ENCODE results near the gene ZNF672. TPM values are rescaled to one million over a fixed set of nuclear protein-coding genes. Genes with fewer than 3 reads are reported as not detected.
A peak's percentile ranks its signal among the peaks of the same experiment; 100 is the strongest.
"Not testable (repeated sequence)": the region's sequence is repeated elsewhere in the genome, so short reads cannot be mapped to it uniquely, and the experiment has no call there.

ZNF672 gene
- polyA plus RNA-seq, 1 donor, result 22.4 TPM

DNA sequence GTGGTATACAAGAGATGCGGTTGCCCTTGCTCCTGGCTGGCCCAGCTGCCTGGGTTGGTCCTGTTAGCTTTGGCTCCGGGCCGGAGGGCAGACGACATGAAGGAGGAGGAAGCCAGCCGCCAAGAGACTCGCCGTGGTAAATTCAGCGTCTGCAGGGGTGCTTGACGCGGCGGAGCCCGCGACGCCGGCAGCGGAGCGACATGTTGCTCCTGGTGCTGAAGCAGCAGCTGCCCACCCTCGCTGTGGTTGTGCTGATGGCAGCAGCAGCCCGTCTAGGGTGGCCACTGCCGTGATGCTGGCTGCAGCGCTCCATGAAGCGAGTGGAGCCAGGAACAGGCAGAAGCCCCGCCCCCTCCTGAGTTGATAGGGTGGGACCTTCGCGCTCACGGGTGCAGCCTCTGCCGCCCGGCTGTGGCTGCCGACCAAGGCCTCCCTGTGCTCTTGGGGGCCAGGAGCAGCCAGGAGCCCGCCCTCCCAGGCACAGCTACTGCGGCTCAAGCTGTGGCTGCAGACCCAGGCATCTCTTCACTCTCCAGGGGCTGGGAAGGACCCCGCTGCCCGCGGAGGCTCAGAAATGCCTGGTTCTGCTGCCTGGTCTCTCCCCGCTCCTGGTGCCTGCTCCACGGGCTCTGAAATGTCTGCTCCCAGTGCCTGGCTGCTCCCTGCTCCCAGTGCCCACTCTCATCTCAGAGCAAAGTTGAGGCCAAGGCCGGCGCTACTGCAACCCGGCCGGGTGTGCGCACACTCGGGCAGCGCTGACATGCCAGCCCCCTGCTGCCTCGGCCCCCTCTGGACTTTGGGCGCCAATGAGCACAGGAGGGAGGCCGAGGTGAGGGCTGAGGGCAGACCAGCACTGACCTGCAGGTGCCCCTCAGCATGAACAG is 25.2 kb downstream of the ZNF672 start:
- Histone ChIP-seq H3K27ac (ENCODE audit: low read length) (peak overlapping the region; percentile 63), H3K4me1 (ENCODE audit: control insufficient read depth, insufficient read depth, low read length) (peaks cover 18% of the 10 kb centered on the region), H3K36me3 (ENCODE audit: control insufficient read depth, insufficient read depth, low read length) (no peaks in the 10 kb centered on the region), H3K9me3 (ENCODE audit: control insufficient read depth, low read depth, low read length) (no peaks in the 10 kb centered on the region), H3K27me3 (ENCODE audit: control insufficient read depth, insufficient read depth, low read length) (no peaks in the 10 kb centered on the region), H3K4me3 (ENCODE audit: low read length) (peak overlapping the region; percentile 56)
- peak; percentile 79 to 88 for DNase-seq
- WGBS (ENCODE audit: insufficient coverage, low lambda C conversion rate), result no CpG with 5 or more reads among the region's 46 CpGs

- DNase-seq, result no peak
- WGBS (ENCODE audit: insufficient coverage, low lambda C conversion rate), result 100% methylated on average over 1 of the region's 3 CpGs
- H3K27me3 ChIP-seq (ENCODE audit: control insufficient read depth, insufficient read depth, low read length), result no peaks in the 10 kb centered on the region
- no peaks in the 10 kb centered on the region for H3K9me3 ChIP-seq (ENCODE audit: control insufficient read depth, low read depth, low read length)
- H3K27ac ChIP-seq (ENCODE audit: low read length), result peak overlapping the region; percentile 97
- H3K36me3 ChIP-seq (ENCODE audit: control insufficient read depth, insufficient read depth, low read length), result no peaks in the 10 kb centered on the region
- peaks cover 5% of the 10 kb centered on the region for H3K4me1 ChIP-seq (ENCODE audit: control insufficient read depth, insufficient read depth, low read length)
- H3K4me3 ChIP-seq (ENCODE audit: low read length), result peak overlapping the region; percentile 78
Measured at GRCh38 chr1:248871837-248872401, 33.9 kb downstream of the ZNF672 start.

DNA sequence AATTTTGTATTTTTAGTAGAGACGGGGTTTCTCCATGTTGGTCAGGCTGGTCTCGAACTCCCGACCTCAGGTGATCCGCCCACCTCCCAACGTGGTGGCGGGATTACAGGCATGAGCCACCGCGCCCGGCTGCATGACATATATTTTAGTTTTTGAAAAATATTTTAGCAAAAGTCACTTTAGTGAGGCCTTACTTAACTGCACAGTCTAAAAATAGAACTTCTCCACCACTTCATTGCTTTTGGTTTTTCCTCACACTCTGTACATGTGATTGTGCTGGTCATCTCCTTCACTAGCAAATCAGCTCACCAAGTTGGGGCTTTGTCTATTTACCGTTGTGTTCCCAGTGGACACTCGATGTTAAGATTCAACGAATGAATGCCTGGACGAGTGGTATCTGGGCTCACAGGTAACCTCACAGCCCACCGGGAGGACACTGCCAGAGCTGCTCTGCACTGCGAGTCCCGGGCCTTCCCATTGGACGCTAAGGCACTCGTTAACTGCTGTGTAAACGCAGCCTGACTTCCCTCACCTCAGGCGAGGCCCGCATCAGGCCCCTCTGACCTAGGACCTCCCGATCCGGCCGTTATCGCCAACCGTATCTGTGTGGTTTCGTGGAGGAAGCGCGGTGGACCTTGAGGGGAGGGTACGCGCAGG is 34.9 kb downstream of the ZNF672 start:
- no peaks in the 10 kb centered on the region for H3K36me3 ChIP-seq (ENCODE audit: control insufficient read depth, insufficient read depth, low read length)
- peak; percentile 56 to 87 for DNase-seq
- 0% methylated on average over 3 of the region's 31 CpGs for WGBS (ENCODE audit: insufficient coverage, low lambda C conversion rate)
- H3K27ac ChIP-seq (ENCODE audit: low read length), result peak overlapping the region; percentile 97
- H3K27me3 ChIP-seq (ENCODE audit: control insufficient read depth, insufficient read depth, low read length), result no peaks in the 10 kb centered on the region
- no peaks in the 10 kb centered on the region for H3K9me3 ChIP-seq (ENCODE audit: control insufficient read depth, low read depth, low read length)
- H3K4me1 ChIP-seq (ENCODE audit: control insufficient read depth, insufficient read depth, low read length), result peaks cover 5% of the 10 kb centered on the region
- peak overlapping the region; percentile 78 for H3K4me3 ChIP-seq (ENCODE audit: low read length)

GRCh38 chr1:248873409-248873992 is 35.5 kb downstream of the ZNF672 start:
- Histone ChIP-seq H3K27ac (ENCODE audit: low read length) (peak overlapping the region; percentile 97), H3K27me3 (ENCODE audit: control insufficient read depth, insufficient read depth, low read length) (no peaks in the 10 kb centered on the region), H3K4me3 (ENCODE audit: low read length) (peak overlapping the region; percentile 78), H3K4me1 (ENCODE audit: control insufficient read depth, insufficient read depth, low read length) (peaks cover 5% of the 10 kb centered on the region), H3K9me3 (ENCODE audit: control insufficient read depth, low read depth, low read length) (no peaks in the 10 kb centered on the region), H3K36me3 (ENCODE audit: control insufficient read depth, insufficient read depth, low read length) (no peaks in the 10 kb centered on the region)
- 0% methylated on average over 2 of the region's 41 CpGs for WGBS (ENCODE audit: insufficient coverage, low lambda C conversion rate)
- peak; percentile 96 to 97 for DNase-seq

DNA sequence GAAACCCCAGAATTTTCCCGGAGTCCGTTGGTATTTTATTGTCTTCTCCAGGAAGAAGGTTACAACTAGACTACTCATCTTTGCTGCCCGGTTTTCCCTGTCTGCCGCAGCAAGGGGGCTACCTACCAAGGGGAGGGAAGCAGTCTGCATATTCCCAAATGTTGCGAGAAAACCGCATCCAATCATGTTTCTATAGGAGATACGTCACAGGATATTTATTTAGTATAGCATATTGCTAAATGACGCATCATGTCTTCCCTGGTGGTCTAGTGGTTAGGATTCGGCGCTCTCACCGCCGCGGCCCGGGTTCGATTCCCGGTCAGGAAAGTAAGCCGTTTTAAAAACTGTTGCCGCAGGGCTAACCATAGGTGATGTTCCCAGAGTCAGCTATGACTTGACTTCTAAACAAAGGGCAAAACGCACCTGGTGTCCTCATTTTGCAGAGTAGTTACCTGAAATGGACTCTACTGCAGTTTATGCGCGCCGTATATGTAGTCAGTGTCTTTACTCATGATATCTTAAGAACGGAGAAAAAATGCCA is 36.0 kb downstream of the ZNF672 start:
- Histone ChIP-seq H3K27ac (ENCODE audit: low read length) (peak overlapping the region; percentile 97), H3K4me3 (ENCODE audit: low read length) (peak overlapping the region; percentile 78), H3K4me1 (ENCODE audit: control insufficient read depth, insufficient read depth, low read length) (peaks cover 5% of the 10 kb centered on the region), H3K9me3 (ENCODE audit: control insufficient read depth, low read depth, low read length) (no peaks in the 10 kb centered on the region), H3K36me3 (ENCODE audit: control insufficient read depth, insufficient read depth, low read length) (no peaks in the 10 kb centered on the region), H3K27me3 (ENCODE audit: control insufficient read depth, insufficient read depth, low read length) (no peaks in the 10 kb centered on the region)
- DNase-seq, result peak; percentile 84 to 94
- 0% methylated on average over 3 of the region's 23 CpGs for WGBS (ENCODE audit: insufficient coverage, low lambda C conversion rate)

DNA sequence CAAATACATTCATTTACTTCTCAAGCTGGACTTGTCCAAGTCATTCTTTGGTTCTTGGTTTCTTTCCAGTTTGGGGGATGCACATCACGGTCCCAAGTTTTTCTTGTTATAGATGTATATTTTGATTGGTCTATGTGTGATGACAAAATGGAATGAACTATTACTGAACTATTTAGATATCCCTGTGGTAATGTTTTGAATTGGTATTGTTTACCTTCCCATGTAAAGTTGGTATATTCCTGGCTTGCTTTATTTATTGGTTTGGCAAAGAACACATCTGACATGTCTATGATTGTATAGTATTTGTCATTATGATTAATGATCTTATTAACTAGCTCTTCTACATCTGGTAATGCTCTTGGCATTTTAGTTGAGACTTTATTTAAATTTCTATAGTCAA is 43.2 kb downstream of the ZNF672 start:
- no CpG with 5 or more reads among the region's 1 CpG for WGBS (ENCODE audit: insufficient coverage, low lambda C conversion rate)
- H3K27me3 ChIP-seq (ENCODE audit: control insufficient read depth, insufficient read depth, low read length), result no peaks in the 10 kb centered on the region
- H3K27ac ChIP-seq (ENCODE audit: low read length), result no peak overlapping the region
- DNase-seq, result no peak
- no peaks in the 10 kb centered on the region for H3K9me3 ChIP-seq (ENCODE audit: control insufficient read depth, low read depth, low read length)
- H3K4me3 ChIP-seq (ENCODE audit: low read length), result no peak overlapping the region
- H3K4me1 ChIP-seq (ENCODE audit: control insufficient read depth, insufficient read depth, low read length), result no peaks in the 10 kb centered on the region
- H3K36me3 ChIP-seq (ENCODE audit: control insufficient read depth, insufficient read depth, low read length), result no peaks in the 10 kb centered on the region

DNA sequence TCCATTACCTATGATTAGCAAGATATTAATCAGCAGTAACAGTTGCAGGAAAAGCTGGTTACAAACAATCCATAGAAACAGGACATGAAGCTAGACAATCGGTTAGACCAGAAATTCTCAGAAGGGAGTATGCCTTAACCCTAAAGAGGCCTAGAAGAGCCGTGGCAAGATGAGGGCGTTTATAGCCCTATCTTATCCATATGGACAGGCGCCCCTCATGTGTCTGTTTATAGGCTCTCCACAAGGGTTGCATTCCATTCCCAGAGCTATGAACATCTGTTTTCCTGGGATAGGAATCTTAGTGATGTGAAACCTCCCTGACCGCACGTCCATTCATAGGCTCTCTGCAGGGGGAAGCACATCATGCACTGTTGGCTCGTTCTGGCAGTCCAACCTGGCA is 44.4 kb downstream of the ZNF672 start:
- WGBS (ENCODE audit: insufficient coverage, low lambda C conversion rate), result no CpG with 5 or more reads among the region's 7 CpGs

DNA sequence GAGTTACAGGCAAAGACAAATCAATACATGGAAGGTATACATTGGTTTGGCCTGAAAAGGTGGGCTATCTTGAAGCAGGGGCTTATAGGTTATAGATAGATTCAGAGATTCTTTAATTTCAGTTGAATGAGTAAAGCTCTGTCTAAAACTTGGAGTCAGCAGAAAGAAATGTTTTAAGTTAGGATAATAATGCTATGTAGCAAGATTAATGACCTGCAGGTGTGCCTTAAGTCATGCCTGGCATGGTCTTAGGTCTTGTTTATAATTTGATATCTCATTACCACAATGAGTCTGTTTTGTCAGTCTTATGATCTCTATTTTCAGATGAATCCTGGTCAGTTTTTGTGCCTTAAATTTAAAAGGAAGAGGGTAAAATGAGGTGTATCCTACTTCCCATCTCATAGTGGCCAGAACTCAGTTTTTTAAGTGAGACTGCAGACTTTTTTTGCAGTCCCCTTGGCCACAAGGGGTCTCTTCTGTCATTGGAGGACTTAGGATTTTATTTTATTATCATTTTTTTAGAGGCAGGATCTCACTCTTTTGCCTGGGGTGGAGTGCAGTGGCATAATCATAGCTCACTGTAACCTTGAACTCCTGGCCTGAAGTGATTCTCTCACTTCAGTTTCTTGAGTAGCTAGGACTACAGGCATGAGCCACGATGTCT is 46.7 kb downstream of the ZNF672 start:
- H3K36me3 ChIP-seq (ENCODE audit: control insufficient read depth, insufficient read depth, low read length), result no peaks in the 10 kb centered on the region
- H3K9me3 ChIP-seq (ENCODE audit: control insufficient read depth, low read depth, low read length), result no peaks in the 10 kb centered on the region
- no peaks in the 10 kb centered on the region for H3K27me3 ChIP-seq (ENCODE audit: control insufficient read depth, insufficient read depth, low read length)
- H3K27ac ChIP-seq (ENCODE audit: low read length), result no peak overlapping the region
- no peak for DNase-seq
- no peak overlapping the region for H3K4me3 ChIP-seq (ENCODE audit: low read length)
- WGBS (ENCODE audit: insufficient coverage, low lambda C conversion rate), result no CpG with 5 or more reads among the region's 1 CpG
- no peaks in the 10 kb centered on the region for H3K4me1 ChIP-seq (ENCODE audit: control insufficient read depth, insufficient read depth, low read length)

More for the DNA sequence above, 44.4 kb downstream of the ZNF672 start:
- DNase-seq; H3K9me3 ChIP-seq (ENCODE audit: control insufficient read depth, low read depth, low read length); H3K4me1 ChIP-seq (ENCODE audit: control insufficient read depth, insufficient read depth, low read length); H3K27me3 ChIP-seq (ENCODE audit: control insufficient read depth, insufficient read depth, low read length); H3K27ac ChIP-seq (ENCODE audit: low read length); H3K36me3 ChIP-seq (ENCODE audit: control insufficient read depth, insufficient read depth, low read length); H3K4me3 ChIP-seq (ENCODE audit: low read length): not testable (repeated sequence)

- Histone ChIP-seq H3K27me3 (ENCODE audit: control insufficient read depth, insufficient read depth, low read length) (no peaks in the 10 kb centered on the region), H3K27ac (ENCODE audit: low read length) (no peak overlapping the region), H3K9me3 (ENCODE audit: control insufficient read depth, low read depth, low read length) (no peaks in the 10 kb centered on the region), H3K4me3 (ENCODE audit: low read length) (no peak overlapping the region), H3K4me1 (ENCODE audit: control insufficient read depth, insufficient read depth, low read length) (no peaks in the 10 kb centered on the region), H3K36me3 (ENCODE audit: control insufficient read depth, insufficient read depth, low read length) (no peaks in the 10 kb centered on the region)
- no peak for DNase-seq
- WGBS (ENCODE audit: insufficient coverage, low lambda C conversion rate), result no CpG with 5 or more reads among the region's 1 CpG
Measured at GRCh38 chr1:248885646-248886045, 47.6 kb downstream of the ZNF672 start.
